GM18507 (cell line): ENCODE measurements around the gene VASP.

Experiments used
- DNase-seq: peaks from one replicate; pipeline ENCODE4 v3.0.0; 2011; ENCODE audit warnings: low read depth; ENCODE audit not compliant: insufficient read length; ENCODE audit errors: extremely low spot score
- FAIRE-seq: peaks from 2 replicates; lab custom pipeline; 2011; peaks lifted over from hg19 to GRCh38; lab: Jason Lieb, UNC

The VASP gene

DNA sequence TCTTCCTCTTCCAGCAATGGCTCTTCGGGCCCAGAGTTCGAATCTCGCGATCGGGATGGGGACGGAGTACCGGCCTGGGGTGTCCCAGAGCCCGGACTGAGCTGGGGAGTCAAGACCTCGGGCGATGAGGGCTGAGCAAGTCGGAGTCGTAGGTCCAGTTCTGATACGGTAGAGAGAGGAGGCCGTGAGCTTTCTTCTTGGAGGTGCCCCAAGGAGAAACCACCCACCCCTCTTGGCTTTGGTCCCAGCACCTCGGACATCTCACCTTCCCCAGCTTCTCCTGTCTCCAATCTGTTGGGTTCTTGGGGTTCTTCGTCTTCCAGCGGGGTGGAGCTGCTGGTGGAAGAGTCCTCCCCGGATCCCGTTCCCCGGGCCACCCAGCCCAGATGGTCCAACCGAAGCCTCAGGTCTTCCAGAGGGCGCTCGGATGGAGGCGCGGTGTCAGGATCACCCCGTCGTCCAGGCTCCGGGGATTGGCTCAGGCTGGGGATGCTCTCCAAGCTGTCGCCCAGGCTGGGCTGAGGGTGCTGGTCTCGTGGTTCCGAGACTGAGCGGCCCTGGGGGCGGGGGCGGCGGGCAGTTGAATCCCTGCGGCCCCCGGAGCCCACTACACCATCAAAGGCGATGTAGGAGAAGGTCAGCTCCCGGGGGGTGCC is 12.9 kb upstream of the VASP start:
- FAIRE-seq: no peak

DNA sequence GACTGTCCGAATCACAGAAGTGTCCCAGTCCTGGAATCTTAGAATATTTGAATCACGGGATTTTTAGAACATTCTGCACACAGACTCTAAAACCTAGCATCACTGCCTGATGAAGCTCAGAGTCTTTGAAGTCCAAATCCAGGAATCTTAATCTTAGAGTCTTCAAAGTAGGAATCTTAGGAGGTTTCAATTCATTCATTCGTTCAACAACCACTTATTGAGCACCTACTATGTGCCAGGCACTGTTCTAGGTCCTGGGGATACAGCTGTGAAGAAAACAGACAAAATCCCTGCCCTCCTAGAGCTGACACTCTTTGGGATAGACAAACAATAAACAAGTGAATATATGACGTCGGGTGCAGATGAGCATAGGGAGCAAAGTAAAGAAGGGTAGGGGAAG is 12.1 kb upstream of the VASP start:
- no peak for FAIRE-seq
- no peak for DNase-seq

More for the DNA sequence above, 12.9 kb upstream of the VASP start:
- DNase-seq: no peak

- FAIRE-seq (no peak), DNase-seq (no peak)
These were observed 10.8 kb upstream of the VASP start for GRCh38 chr19:45496349-45496953.

DNA sequence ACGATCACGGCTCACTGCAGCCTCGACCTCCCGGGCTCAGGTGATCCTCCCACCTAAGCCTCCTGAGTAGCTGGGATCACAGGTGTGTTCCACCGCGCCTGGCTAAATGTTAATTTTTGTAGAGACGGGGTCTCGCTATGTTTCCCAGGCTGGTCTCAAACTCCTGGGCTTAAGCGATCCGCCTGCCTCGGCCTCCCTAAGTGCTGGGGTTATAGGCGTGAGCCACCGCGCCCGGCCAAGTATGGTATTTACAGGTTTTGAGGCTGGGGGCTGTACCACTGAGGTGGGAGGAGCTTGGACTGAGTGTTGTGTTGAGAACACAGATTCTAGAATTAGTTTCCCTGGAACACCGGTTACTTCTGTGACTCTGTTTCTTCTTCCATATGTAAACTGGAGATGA is 9.5 kb upstream of the VASP start:
- DNase-seq (no peak), FAIRE-seq (no peak)

DNA sequence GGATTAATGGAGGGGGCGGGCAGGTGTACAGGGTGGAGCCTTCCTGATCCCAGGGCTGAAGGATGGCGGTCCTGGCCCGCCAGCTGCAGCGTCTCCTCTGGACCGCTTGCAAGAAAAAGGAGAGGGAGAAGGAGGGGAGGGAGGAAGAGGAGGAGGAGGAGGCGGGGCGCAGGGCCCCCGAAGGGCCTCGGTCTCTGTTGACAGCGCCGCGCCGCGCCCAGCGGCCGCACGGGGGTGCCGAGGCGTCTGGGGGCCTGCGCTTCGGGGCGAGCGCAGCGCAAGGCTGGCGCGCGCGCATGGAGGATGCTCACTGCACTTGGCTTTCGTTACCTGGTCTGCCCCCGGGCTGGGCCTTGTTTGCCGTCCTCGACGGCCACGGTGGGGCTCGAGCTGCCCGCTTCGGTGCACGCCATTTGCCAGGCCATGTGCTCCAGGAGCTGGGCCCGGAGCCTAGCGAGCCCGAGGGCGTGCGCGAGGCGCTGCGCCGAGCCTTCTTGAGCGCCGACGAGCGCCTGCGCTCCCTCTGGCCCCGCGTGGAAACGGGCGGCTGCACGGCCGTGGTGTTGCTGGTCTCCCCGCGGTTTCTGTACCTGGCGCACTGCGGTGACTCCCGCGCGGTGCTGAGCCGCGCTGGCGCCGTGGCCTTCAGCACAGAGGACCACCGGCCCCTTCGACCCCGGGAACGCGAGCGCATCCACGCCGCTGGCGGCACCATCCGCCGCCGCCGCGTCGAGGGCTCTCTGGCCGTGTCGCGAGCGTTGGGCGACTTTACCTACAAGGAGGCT is 8.7 kb upstream of the VASP start, which contains the start of gene PPM1N:
Gene PPM1N (plus strand): TSS at position 33 of the 785 bp plus-strand sequence. CDS start 30 bp downstream, at position 63.
- FAIRE-seq: peak; percentile 69
- no peak for DNase-seq

GRCh38 chr19:45499196-45500180 is 7.8 kb upstream of the VASP start:
- peak; percentile 80 for FAIRE-seq
- DNase-seq: no peak

DNA sequence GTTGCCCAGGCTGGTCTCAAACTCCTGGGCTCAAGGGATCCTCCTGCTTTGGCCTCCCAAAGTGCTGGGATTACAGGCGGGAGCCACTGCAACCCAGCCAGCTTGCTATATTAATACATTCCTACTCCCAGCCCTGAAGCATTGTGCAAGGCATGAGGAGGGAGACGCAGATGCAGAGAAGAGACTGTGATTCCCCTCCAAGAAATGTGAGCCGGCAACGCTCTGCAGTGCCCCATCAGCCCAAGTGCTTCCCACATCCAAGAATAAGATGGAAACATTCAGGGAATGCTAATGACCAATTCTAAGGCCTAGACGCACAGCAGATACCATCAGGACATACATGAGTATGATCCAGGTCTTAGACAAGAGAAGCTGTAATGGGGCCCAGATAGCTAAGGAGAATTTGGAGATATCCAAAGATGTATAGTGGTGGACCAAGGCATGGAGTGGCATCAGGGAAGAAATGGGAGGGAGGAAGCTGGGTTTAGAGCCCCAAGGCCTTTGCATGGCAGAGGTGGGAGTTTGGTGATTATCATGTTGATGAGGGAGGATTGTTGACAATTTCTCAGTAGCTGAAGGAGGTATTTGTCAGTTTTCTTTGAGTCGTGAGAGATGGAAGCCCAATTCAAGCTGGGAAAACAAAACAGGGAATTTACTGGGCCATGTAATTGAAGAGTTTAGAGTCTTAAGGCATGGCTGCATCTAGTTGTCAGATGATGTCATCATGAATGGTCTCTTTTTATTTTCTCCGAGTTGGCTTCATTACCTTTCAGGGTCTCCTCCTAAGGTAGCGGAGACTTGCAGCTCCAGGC is 6.2 kb upstream of the VASP start:
- no peak for FAIRE-seq
- no peak for DNase-seq

GRCh38 chr19:45501730-45502014 is 5.6 kb upstream of the VASP start:
- DNase-seq (no peak), FAIRE-seq (no peak)

DNA sequence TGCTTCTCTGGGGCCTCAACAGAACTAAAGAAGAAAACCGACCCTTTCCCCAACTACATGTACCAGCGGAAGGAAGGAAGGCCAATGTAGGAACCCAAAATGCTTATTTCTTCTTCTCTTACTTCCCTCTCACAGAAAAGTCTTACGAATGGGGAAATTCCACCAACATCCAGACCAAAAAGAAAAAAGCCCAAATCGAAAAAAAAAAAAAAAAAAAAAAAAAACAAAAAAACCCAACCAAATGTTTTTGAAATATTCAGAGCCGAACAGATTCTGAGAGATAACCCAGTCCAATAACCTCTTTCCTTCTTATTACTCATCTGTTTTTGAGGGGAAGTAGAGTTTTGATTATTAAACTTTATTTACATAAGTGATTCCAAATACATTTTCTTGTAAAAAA is 5.2 kb upstream of the VASP start:
- DNase-seq (no peak), FAIRE-seq (no peak)

DNA sequence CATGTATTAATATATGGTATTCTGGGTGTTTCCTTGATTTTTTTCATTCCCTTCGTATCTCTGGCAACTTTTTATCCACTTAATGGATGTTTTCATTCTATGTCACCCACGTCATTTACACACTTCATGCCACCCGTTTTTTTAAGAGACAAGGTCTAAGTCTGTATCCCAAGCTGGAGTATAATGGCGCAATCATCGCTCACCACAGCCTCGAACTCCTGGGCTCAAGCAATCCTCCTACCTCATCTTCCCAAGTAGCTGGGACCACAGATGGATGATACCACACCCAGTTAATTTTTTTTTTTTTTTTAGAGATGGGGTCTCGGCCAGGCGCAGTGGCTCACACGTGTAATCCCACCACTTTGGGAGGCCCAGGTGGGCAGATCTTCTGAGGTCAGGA is 3.4 kb upstream of the VASP start:
- DNase-seq (no peak), FAIRE-seq (no peak)

DNA sequence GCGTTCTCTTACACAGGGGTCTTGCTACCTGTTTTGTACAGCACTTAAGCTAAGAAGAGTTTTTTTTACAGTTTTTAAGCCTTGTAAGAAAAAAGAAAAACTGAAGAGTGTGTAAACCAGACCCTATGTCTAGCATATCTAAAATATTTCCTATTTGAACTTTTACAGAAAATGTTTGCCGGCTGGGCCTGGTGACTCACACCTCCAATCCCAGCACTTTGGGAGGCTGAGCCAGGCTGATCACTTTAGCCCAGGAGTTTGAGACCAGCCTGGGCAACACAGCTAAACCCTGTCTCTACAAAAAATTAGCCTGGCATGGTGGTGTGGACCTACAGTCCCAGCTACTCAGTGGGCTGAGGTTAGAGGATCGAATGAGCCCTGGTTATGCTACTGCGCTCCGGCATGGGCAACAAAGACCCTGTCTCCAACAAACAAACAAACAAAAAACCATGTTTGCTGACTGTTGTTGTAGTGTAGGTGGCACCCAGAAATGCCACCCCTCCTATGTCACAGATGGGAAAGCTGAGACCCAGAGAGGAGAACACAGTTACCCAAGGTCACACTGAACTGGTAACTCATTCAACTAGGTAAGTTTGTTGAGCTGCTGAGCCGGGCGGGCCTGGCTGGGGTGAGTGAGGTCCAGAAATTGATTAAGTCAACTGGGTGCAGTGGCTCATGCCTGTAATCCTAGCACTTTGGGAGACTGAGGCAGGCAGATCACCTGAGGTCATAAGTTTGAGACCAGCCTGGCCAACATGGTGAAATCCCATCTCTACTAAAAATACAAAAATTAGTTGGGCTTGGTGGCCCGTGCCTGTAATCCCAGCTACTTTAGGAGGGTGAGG is 1.9 kb upstream of the VASP start:
- FAIRE-seq: no peak
- DNase-seq: no peak

GRCh38 chr19:45505996-45506245 is 1.4 kb upstream of the VASP start:
- FAIRE-seq (no peak), DNase-seq (no peak)

GRCh38 chr19:45506246-45506988 is 862 bp upstream of the VASP start:
- DNase-seq (peak; percentile 76), FAIRE-seq (peak; percentile 92)

- DNase-seq (no peak), FAIRE-seq (no peak)
These were observed 665 bp downstream of the VASP start for GRCh38 chr19:45507872-45508416.

- DNase-seq (no peak), FAIRE-seq (no peak)
These were observed 1.2 kb downstream of the VASP start for GRCh38 chr19:45508417-45508860.

GRCh38 chr19:45508861-45509691 is 1.8 kb downstream of the VASP start:
- FAIRE-seq: peak; percentile 83
- peak; percentile 68 for DNase-seq

- FAIRE-seq: peak; percentile 31
- no peak for DNase-seq
These were observed 2.4 kb downstream of the VASP start for GRCh38 chr19:45509692-45510015.
